ENCODE results near the gene TCERG1L. TPM values are rescaled to one million over a fixed set of nuclear protein-coding genes. Genes with fewer than 3 reads are reported as not detected.

TCERG1L gene
- total and polyA plus RNA-seq, 9 of the 15 experiments (the other 6 are each of a cell fraction or from before 2014, with no cell fraction given): not detected

GRCh38 chr10:131352765-131353290 is 41.3 kb upstream of the TCERG1L start:
- no peak overlapping the region for H2AFZ ChIP-seq (ENCODE audit: low read depth, low read length)
- in situ Hi-C loops (cut with MboI): no loop called here
- no peak for ATAC-seq
- no peaks in the 10 kb centered on the region for H3K79me2 ChIP-seq (ENCODE audit: control insufficient read depth, insufficient read depth, low read length)
- no peaks in the 10 kb centered on the region for H3K36me3 ChIP-seq (ENCODE audit: control insufficient read depth, insufficient read depth, low read length)
- no peak for DNase-seq (ENCODE audit: extremely low read depth in 1 of 4, low spot score in 3 of 4)
- H4K20me1 ChIP-seq (replicated peaks; ENCODE audit: control insufficient read depth, insufficient read depth, low read length): no peaks in the 10 kb centered on the region
- no peaks in the 10 kb centered on the region for H3K9me3 ChIP-seq (replicated peaks; ENCODE audit: control insufficient read depth, insufficient read depth, low read depth, low read length)
- WGBS (ENCODE audit: insufficient coverage, low coverage, missing lambda C conversion rate): 0% methylated on average over 7 of the region's 7 CpGs
- H3K9me1 ChIP-seq (ENCODE audit: control insufficient read depth, insufficient read depth, low read length): no peaks in the 10 kb centered on the region
- ChIA-PET CTCF (ENCODE audit: low intra/inter-chr PET ratio) (no interaction called here), POLR2A (no interaction called here)
- no peaks in the 10 kb centered on the region for H3K27me3 ChIP-seq (ENCODE audit: control insufficient read depth in 2 of 2, insufficient read depth in 2 of 2, low read length in 2 of 2)
- H3K4me2 ChIP-seq (ENCODE audit: insufficient read depth, low read length): no peak overlapping the region
- intact Hi-C loops (cut with micrococcal nuclease): no loop called here
- no peak overlapping the region for H3K9ac ChIP-seq (ENCODE audit: insufficient read depth in 1 of 2, low read depth in 2 of 2, low read length in 2 of 2)
- no peak overlapping the region for H3K27ac ChIP-seq (ENCODE audit: extremely low read depth, low read depth, low read length)
- no TSS peak for BruUV-seq (replicated peaks)
- no peak overlapping the region for H3K4me3 ChIP-seq
- no peaks in the 10 kb centered on the region; a peak in 1 of 5 replicates for H3K4me1 ChIP-seq (replicated peaks in 1 of 2; ENCODE audit: control insufficient read depth in 2 of 2, insufficient read depth in 2 of 2, low read length in 2 of 2)
- no peak for FAIRE-seq
- TF ChIP-seq NFIX (CRISPR knock-in tag; IDR thresholded peaks at IDR 0.05; ENCODE audit: low read depth) (no peak), ZNF253 (CRISPR knock-in tag; conservative IDR thresholded peaks at IDR 0.05) (no peak), HOXB6 (CRISPR knock-in tag; IDR thresholded peaks at IDR 0.05; ENCODE audit: borderline replicate concordance) (no peak), PCBP2 (IDR thresholded peaks at IDR 0.05; ENCODE audit: low read depth, low read length, poor library complexity, severe bottlenecking) (no peak), ZNF766 (CRISPR knock-in tag; conservative IDR thresholded peaks at IDR 0.05) (no peak), SAP30 (IDR thresholded peaks at IDR 0.05; ENCODE audit: borderline replicate concordance, insufficient read depth, low read depth, low read length, poor library complexity, severe bottlenecking) (no peak), HBP1 (CRISPR knock-in tag; IDR thresholded peaks at IDR 0.05) (no peak), FOXJ3 (CRISPR knock-in tag; IDR thresholded peaks at IDR 0.05) (no peak), SIN3B (IDR thresholded peaks at IDR 0.05; ENCODE audit: low read depth) (no peak), EZH2 (IDR thresholded peaks at IDR 0.05; ENCODE audit: borderline replicate concordance, low read depth, low read length) (no peak), ZMIZ1 (IDR thresholded peaks at IDR 0.05; ENCODE audit: low read depth in 2 of 2, low read length in 2 of 2) (no peak), SREBF1 (IDR thresholded peaks at IDR 0.05; ENCODE audit: borderline replicate concordance, low read depth, low read length) (no peak), NKRF (IDR thresholded peaks at IDR 0.05; ENCODE audit: borderline replicate concordance) (no peak)
